ENCODE data around the gene PDIA6.

The PDIA6 gene

GRCh38 chr2:10847008-10847407, 34.4 kb upstream of the PDIA6 start:
- TF ChIP-seq ZNF565 (CRISPR knock-in tag; conservative IDR thresholded peaks at IDR 0.05; ENCODE audit: low read depth) (no peak), BACH2 (CRISPR knock-in tag; IDR thresholded peaks at IDR 0.05; ENCODE audit: borderline replicate concordance) (no peak), ESRRG (CRISPR knock-in tag; IDR thresholded peaks at IDR 0.05) (no peak), CSDC2 (CRISPR knock-in tag; IDR thresholded peaks at IDR 0.05) (no peak), PATZ1 (CRISPR knock-in tag; IDR thresholded peaks at IDR 0.05; ENCODE audit: borderline replicate concordance) (no peak), TCF4 (CRISPR knock-in tag; IDR thresholded peaks at IDR 0.05; ENCODE audit: borderline replicate concordance) (no peak), RARB (CRISPR knock-in tag; IDR thresholded peaks at IDR 0.05) (no peak), ZFP3 (CRISPR knock-in tag; IDR thresholded peaks at IDR 0.05) (no peak), ZNF70 (CRISPR knock-in tag; IDR thresholded peaks at IDR 0.05) (no peak)
- no peak for ATAC-seq

DNA sequence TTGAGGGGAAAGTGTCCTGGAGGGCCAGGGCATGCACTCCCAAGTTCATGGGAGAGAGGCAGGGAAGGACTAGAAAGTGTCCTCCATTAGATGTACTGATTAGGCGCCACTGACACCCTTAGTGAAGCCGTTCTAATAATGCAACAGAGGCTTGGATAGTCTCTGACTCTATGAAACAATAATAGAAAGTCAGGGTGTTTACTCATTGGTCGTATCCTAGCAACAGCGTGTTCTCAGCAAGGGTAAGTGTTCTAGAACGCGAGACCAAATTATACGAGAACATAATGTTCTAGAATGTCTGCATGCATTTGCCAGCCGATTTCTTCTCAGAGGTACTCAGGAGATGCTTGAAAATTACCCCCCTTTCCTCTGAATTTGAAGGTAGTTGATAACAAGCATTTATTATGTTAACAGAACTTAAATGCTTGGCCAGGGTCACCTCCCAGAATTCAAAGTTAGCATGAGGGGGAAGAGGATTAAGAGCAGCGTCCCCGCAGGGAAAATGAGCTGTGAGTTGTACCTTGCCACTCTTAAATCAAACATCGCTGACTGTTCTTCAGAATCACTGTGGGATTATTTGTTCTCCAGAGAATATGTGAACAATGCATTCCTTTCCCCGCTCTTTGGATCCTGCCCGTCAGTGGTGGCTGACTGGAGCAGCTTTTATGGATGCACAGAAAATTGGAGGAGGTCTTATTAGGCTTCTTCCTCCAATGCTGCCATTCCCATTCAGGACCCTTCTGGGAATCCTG, 33.7 kb upstream of the PDIA6 start:
- no peak for ATAC-seq
- TF ChIP-seq ZNF565 (CRISPR knock-in tag; conservative IDR thresholded peaks at IDR 0.05; ENCODE audit: low read depth), result no peak
- no peak for TF ChIP-seq CSDC2 (CRISPR knock-in tag; IDR thresholded peaks at IDR 0.05)

DNA sequence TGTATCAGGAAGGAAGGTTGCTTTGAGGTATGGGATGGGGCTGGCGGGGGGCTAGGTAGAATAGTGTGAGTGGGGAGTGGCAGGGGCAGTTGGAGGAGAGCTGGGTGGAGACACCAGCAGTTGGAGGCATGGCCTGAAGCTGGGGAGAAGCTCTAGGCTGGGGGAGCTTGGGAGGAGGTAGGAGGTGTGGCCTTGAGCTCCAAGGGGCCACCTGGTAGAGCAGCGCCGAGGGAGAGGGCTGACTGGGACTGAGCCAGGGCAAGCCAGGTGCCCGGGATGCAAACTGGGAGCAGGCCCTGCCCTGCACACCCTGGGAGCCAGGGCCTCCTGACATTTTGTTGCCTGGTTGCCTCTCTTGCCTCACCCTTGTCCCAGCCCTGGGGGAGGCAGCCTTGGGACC, 33.1 kb upstream of the PDIA6 start:
- TF ChIP-seq ESRRG (CRISPR knock-in tag; IDR thresholded peaks at IDR 0.05), result no peak
- ATAC-seq, result no peak

GRCh38 chr2:10844097-10844496, 31.5 kb upstream of the PDIA6 start:
- peak; percentile 92 for ATAC-seq
- TF ChIP-seq ZFP30 (CRISPR knock-in tag; IDR thresholded peaks at IDR 0.05) (no peak), CSRNP3 (CRISPR knock-in tag; IDR thresholded peaks at IDR 0.05) (no peak), TOX (CRISPR knock-in tag; IDR thresholded peaks at IDR 0.05; ENCODE audit: borderline replicate concordance) (no peak), ZFP3 (CRISPR knock-in tag; IDR thresholded peaks at IDR 0.05) (no peak), POU6F1 (CRISPR knock-in tag; IDR thresholded peaks at IDR 0.05; ENCODE audit: borderline replicate concordance, low read depth) (no peak), ZNF565 (CRISPR knock-in tag; conservative IDR thresholded peaks at IDR 0.05; ENCODE audit: low read depth) (no peak), ARNTL (CRISPR knock-in tag; IDR thresholded peaks at IDR 0.05; ENCODE audit: borderline replicate concordance, low read depth) (no peak), ZC3H10 (CRISPR knock-in tag; IDR thresholded peaks at IDR 0.05) (no peak), OSR1 (CRISPR knock-in tag; IDR thresholded peaks at IDR 0.05) (no peak), PPARA (CRISPR knock-in tag; IDR thresholded peaks at IDR 0.05; ENCODE audit: borderline replicate concordance) (no peak), GLIS3 (CRISPR knock-in tag; IDR thresholded peaks at IDR 0.05) (no peak), ESRRG (CRISPR knock-in tag; IDR thresholded peaks at IDR 0.05) (no peak), BACH2 (CRISPR knock-in tag; IDR thresholded peaks at IDR 0.05; ENCODE audit: borderline replicate concordance) (no peak), TCF4 (CRISPR knock-in tag; IDR thresholded peaks at IDR 0.05; ENCODE audit: borderline replicate concordance) (no peak), RARB (CRISPR knock-in tag; IDR thresholded peaks at IDR 0.05) (no peak), TSHZ2 (CRISPR knock-in tag; IDR thresholded peaks at IDR 0.05) (no peak), ZNF70 (CRISPR knock-in tag; IDR thresholded peaks at IDR 0.05) (no peak), CSDC2 (CRISPR knock-in tag; IDR thresholded peaks at IDR 0.05) (no peak)
- TF ChIP-seq, protein P1, sequence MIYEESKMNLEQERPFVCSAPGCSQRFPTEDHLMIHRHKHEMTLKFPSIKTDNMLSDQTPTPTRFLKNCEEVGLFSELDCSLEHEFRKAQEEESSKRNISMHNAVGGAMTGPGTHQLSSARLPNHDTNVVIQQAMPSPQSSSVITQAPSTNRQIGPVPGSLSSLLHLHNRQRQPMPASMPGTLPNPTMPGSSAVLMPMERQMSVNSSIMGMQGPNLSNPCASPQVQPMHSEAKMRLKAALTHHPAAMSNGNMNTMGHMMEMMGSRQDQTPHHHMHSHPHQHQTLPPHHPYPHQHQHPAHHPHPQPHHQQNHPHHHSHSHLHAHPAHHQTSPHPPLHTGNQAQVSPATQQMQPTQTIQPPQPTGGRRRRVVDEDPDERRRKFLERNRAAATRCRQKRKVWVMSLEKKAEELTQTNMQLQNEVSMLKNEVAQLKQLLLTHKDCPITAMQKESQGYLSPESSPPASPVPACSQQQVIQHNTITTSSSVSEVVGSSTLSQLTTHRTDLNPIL (CRISPR knock-in tag; IDR thresholded peaks at IDR 0.05; ENCODE audit: low read depth), result no peak

All from SK-N-SH treated with all-trans-retinoic acid at 6 μM for 48 hours (cell line).